WTC11 (cell line): ENCODE data around the gene PPP2R2C. TPM values are rescaled to one million over a fixed set of nuclear protein-coding genes. Genes with fewer than 3 reads are reported as not detected.

ENCODE experiments used
- ATAC-seq: fragments of 200-7000 bp; cut with Tn5 transposase; 2 replicates; pipeline ENCODE4 v1.10.0; 2021; ENCODE audit warnings: mild to moderate bottlenecking, moderate library complexity
- CTCF ChIA-PET: fragments of 300-600 bp; sonication (Branson Sonifier 250); formaldehyde crosslinking; loops from one replicate; lab custom pipeline; 2021; ENCODE audit warnings: antibody characterized with exemption; lab: Charles Lee
- POLR2A ChIA-PET: fragments of 350-600 bp; sonication (Branson Sonifier 250); formaldehyde crosslinking; loops from one replicate; lab custom pipeline; 2021; ENCODE audit warnings: antibody characterized with exemption; lab: Charles Lee
- DNase-seq: peaks from one replicate; pipeline ENCODE4 v3.0.0; 2021; ENCODE audit warnings: low spot score
- H3K27ac Mint-ChIP-seq: 2 replicates; pipeline ENCODE4 v1.8.0; 2021; ENCODE audit warnings: mixed read lengths
- H3K27me3 Mint-ChIP-seq: 2 replicates; pipeline ENCODE4 v1.8.0; 2021; ENCODE audit warnings: low read depth, mild to moderate bottlenecking, moderate library complexity, mixed read lengths
- H3K36me3 Mint-ChIP-seq: 2 replicates; pipeline ENCODE4 v1.8.0; 2021; ENCODE audit warnings: mixed read lengths
- H3K4me1 Mint-ChIP-seq: 2 replicates; pipeline ENCODE4 v1.8.0; 2022; ENCODE audit warnings: mixed read lengths
- H3K4me3 Mint-ChIP-seq: 2 replicates; pipeline ENCODE4 v1.8.0; 2021; ENCODE audit warnings: mild to moderate bottlenecking, moderate library complexity, mixed read lengths
- H3K9me3 Mint-ChIP-seq: 2 replicates; pipeline ENCODE4 v1.8.0; 2021; ENCODE audit warnings: mixed read lengths
- ATF3 ChIP-seq: sonication (generic); formaldehyde crosslinking; conservative IDR thresholded peaks from 2 replicates; pipeline ENCODE4 v1.8.1; 2022; ENCODE audit warnings: mild to moderate bottlenecking, missing genetic modification reagents
- CBFB ChIP-seq: sonication (generic); formaldehyde crosslinking; IDR thresholded peaks from 2 replicates; pipeline ENCODE4 v1.8.1; 2022; ENCODE audit warnings: mild to moderate bottlenecking, low read depth, missing genetic modification reagents
- CREB1 ChIP-seq: sonication (generic); formaldehyde crosslinking; IDR thresholded peaks from 2 replicates; pipeline ENCODE4 v1.8.0; 2023; ENCODE audit warnings: mild to moderate bottlenecking, missing genetic modification reagents
- CREM ChIP-seq: sonication (generic); formaldehyde crosslinking; IDR thresholded peaks from 2 replicates; pipeline ENCODE4 v1.8.1; 2022; ENCODE audit warnings: mild to moderate bottlenecking, missing genetic modification reagents, moderate library complexity
- CTCF ChIP-seq: fragments of 200-600 bp; IDR thresholded peaks from 2 replicates; pipeline ENCODE4 v1.8.0; 2022; ENCODE audit warnings: antibody characterized with exemption
- GRHL2 ChIP-seq: fragments of 250-450 bp; sonication (Bioruptor Pico); IDR thresholded peaks from 2 replicates; pipeline ENCODE4 v1.8.0; 2022; ENCODE audit warnings: mild to moderate bottlenecking, moderate library complexity; ENCODE audit not compliant: insufficient replicate concordance, severe bottlenecking
- HMGA2 ChIP-seq: fragments of 250-450 bp; sonication (Bioruptor Pico); IDR thresholded peaks from 2 replicates; pipeline ENCODE4 v1.4.0; 2021; ENCODE audit warnings: mild to moderate bottlenecking, moderate library complexity
- IRF1 ChIP-seq: sonication (generic); formaldehyde crosslinking; IDR thresholded peaks from 2 replicates; pipeline ENCODE4 v1.8.0; 2023; ENCODE audit warnings: missing genetic modification reagents
- IRF2 ChIP-seq: sonication (generic); formaldehyde crosslinking; IDR thresholded peaks from 2 replicates; pipeline ENCODE4 v1.8.0; 2022; ENCODE audit warnings: low read depth, missing genetic modification reagents, borderline replicate concordance
- JAZF1 ChIP-seq: fragments of 250-450 bp; sonication (Bioruptor Pico); IDR thresholded peaks from 2 replicates; pipeline ENCODE4 v1.9.0; 2021; ENCODE audit warnings: moderate library complexity, mild to moderate bottlenecking, inconsistent platforms
- JUN ChIP-seq: sonication (generic); formaldehyde crosslinking; IDR thresholded peaks from 2 replicates; pipeline ENCODE4 v1.8.0; 2023; ENCODE audit warnings: mild to moderate bottlenecking, missing genetic modification reagents
- MAX ChIP-seq: sonication (generic); formaldehyde crosslinking; IDR thresholded peaks from 2 replicates; pipeline ENCODE4 v1.8.0; 2022; ENCODE audit warnings: mild to moderate bottlenecking, missing genetic modification reagents
- MXD4 ChIP-seq: fragments of 250-450 bp; sonication (Bioruptor Pico); IDR thresholded peaks from 2 replicates; pipeline ENCODE4 v1.8.0; 2021; ENCODE audit warnings: mild to moderate bottlenecking, moderate library complexity, borderline replicate concordance
- NFATC4 ChIP-seq: fragments of 250-450 bp; sonication (Bioruptor Pico); IDR thresholded peaks from 2 replicates; pipeline ENCODE4 v1.9.0; 2021; ENCODE audit warnings: mild to moderate bottlenecking
- NFE2L1 ChIP-seq: sonication (generic); formaldehyde crosslinking; IDR thresholded peaks from 2 replicates; pipeline ENCODE4 v1.8.1; 2023; ENCODE audit warnings: missing genetic modification reagents
- PREB ChIP-seq: sonication (generic); formaldehyde crosslinking; IDR thresholded peaks from 2 replicates; pipeline ENCODE4 v1.8.1; 2022; ENCODE audit warnings: mild to moderate bottlenecking, missing genetic modification reagents, moderate library complexity, borderline replicate concordance
- STAT6 ChIP-seq: sonication (generic); formaldehyde crosslinking; conservative IDR thresholded peaks from 2 replicates; pipeline ENCODE4 v1.8.1; 2023; ENCODE audit warnings: mild to moderate bottlenecking, low read depth, missing genetic modification reagents, moderate library complexity
- TCF7 ChIP-seq: sonication (generic); formaldehyde crosslinking; IDR thresholded peaks from 2 replicates; pipeline ENCODE4 v1.8.0; 2022; ENCODE audit warnings: mild to moderate bottlenecking, low read depth, missing genetic modification reagents, moderate library complexity
- ZBTB43 ChIP-seq: sonication (generic); formaldehyde crosslinking; IDR thresholded peaks from 2 replicates; pipeline ENCODE4 v1.8.1; 2023; ENCODE audit warnings: mild to moderate bottlenecking, missing genetic modification reagents
- ZNF121 ChIP-seq: sonication (generic); formaldehyde crosslinking; IDR thresholded peaks from 2 replicates; pipeline ENCODE4 v1.8.0; 2023; ENCODE audit warnings: missing genetic modification reagents
- ZNF263 ChIP-seq: sonication (generic); formaldehyde crosslinking; IDR thresholded peaks from 2 replicates; pipeline ENCODE4 v1.8.1; 2022; ENCODE audit warnings: low read depth, mild to moderate bottlenecking, moderate library complexity, missing genetic modification reagents
- ZNF425 ChIP-seq: fragments of 250-450 bp; sonication (Bioruptor Pico); conservative IDR thresholded peaks from 2 replicates; pipeline ENCODE4 v1.9.0; 2021; ENCODE audit warnings: mild to moderate bottlenecking
- total RNA-seq: library from RNA; stranded (reverse); gene quantifications from 3 replicates; pipeline ENCODE4 v1.2.3, GENCODE V29; 2021

Gene PPP2R2C
- total RNA-seq, 1 experiment from 2014 or later = 11.5 TPM

GRCh38 chr4:6300359-6300758, 172.1 kb downstream of the PPP2R2C start (continued):
- no peak for TF ChIP-seq ZNF425 (CRISPR knock-in tag)
- no peak for TF ChIP-seq CREB1
- no peak for TF ChIP-seq TCF7 (CRISPR knock-in tag)
- TF ChIP-seq MXD4 (CRISPR knock-in tag) = no peak

- DNase-seq = no peak
- Mint-ChIP-seq H3K4me1 (no peaks in the 10 kb centered on the region), H3K27ac (no peak overlapping the region), H3K36me3 (peaks cover 29% of the 10 kb centered on the region), H3K4me3 (no peak overlapping the region), H3K9me3 (no peaks in the 10 kb centered on the region), H3K27me3 (no peaks in the 10 kb centered on the region)
- no peak for TF ChIP-seq STAT6 (CRISPR knock-in tag)
- TF ChIP-seq ZNF263 (CRISPR knock-in tag) = no peak
- no peak for TF ChIP-seq IRF2
- TF ChIP-seq JUN (CRISPR knock-in tag) = no peak
- no peak for TF ChIP-seq CBFB
- TF ChIP-seq CREM (CRISPR knock-in tag) = no peak
- TF ChIP-seq MAX (CRISPR knock-in tag) = no peak
- TF ChIP-seq JAZF1 (CRISPR knock-in tag) = no peak
- TF ChIP-seq HMGA2 (CRISPR knock-in tag) = no peak
- no peak for TF ChIP-seq NFE2L1
- TF ChIP-seq ZBTB43 (CRISPR knock-in tag) = no peak
- no peak for TF ChIP-seq PREB
- TF ChIP-seq CTCF = no peak
- no peak for TF ChIP-seq NFATC4 (CRISPR knock-in tag)
- TF ChIP-seq GRHL2 = no peak
- TF ChIP-seq ZNF121 = no peak
- TF ChIP-seq ATF3 (CRISPR knock-in tag) = no peak
- TF ChIP-seq IRF1 (CRISPR knock-in tag) = no peak
- TF ChIP-seq MXD4 (CRISPR knock-in tag) = no peak
- no peak for ATAC-seq
- POLR2A ChIA-PET = no interaction called here
- CTCF ChIA-PET = no interaction called here
Measured at GRCh38 chr4:6299875-6300274, 172.5 kb downstream of the PPP2R2C start.
